H1 (cell line): Measurements from ENCODE around the gene DLK1. TPM values are rescaled to one million over a fixed set of nuclear protein-coding genes. Genes with fewer than 3 reads are reported as not detected.

Experiments used
- ASH2L ChIP-seq: fragments of 200-600, 300-600 bp; sonication (generic); IDR thresholded peaks from one replicate; pipeline ENCODE4 v1.7.1; 2017; ENCODE audit warnings: low read length
- BACH1 ChIP-seq: IDR thresholded peaks from 2 replicates; pipeline ENCODE4 v1.6.1; 2012; ENCODE audit warnings: low read length, improper control_type of control experiment
- BCL11A ChIP-seq, 2 experiments: IDR thresholded peaks; one replicate each; pipeline ENCODE4 v1.6.1; 2011; ENCODE audit warnings: low read depth in 2 of 2, low read length in 2 of 2, mild to moderate bottlenecking in 2 of 2
- CBX5 ChIP-seq: fragments of 300-800, 300-1000 bp; sonication (generic); IDR thresholded peaks from 2 replicates; pipeline ENCODE4 v1.7.1; 2016; ENCODE audit warnings: antibody characterized with exemption, low read length, low read depth
- CHD1 ChIP-seq: IDR thresholded peaks from 2 replicates; pipeline ENCODE4 v1.6.1; 2012; ENCODE audit warnings: low read depth, low read length, improper control_type of control experiment
- CREB1 ChIP-seq: IDR thresholded peaks from 2 replicates; pipeline ENCODE4 v1.6.1; 2012; ENCODE audit warnings: inconsistent platforms
- EGR1 ChIP-seq: IDR thresholded peaks from 2 replicates; pipeline ENCODE4 v1.6.1; 2011; ENCODE audit warnings: low read depth, low read length, borderline replicate concordance
- EP300 ChIP-seq, 2 experiments: IDR thresholded peaks; 1 replicate in 1 of 2; 2 replicates in 1 of 2; pipeline ENCODE4 v1.6.1; 2011 to 2012; ENCODE audit warnings: low read depth in 2 of 2, low read length in 2 of 2, mild to moderate bottlenecking in 2 of 2, borderline replicate concordance in 1 of 2, inconsistent platforms in 1 of 2, moderate library complexity in 1 of 2
- EZH2 ChIP-seq: fragments of 200-600 bp; sonication (generic); IDR thresholded peaks from 2 replicates; pipeline ENCODE4 v1.7.1; 2012; ENCODE audit warnings: low read depth, mild to moderate bottlenecking, moderate library complexity, low read length, inconsistent platforms; ENCODE audit not compliant: severe bottlenecking
- HDAC6 ChIP-seq: IDR thresholded peaks from one replicate; pipeline ENCODE4 v1.7.1; 2012; ENCODE audit warnings: low read depth, mild to moderate bottlenecking, inconsistent platforms, low read length, moderate library complexity
- JUN ChIP-seq: IDR thresholded peaks from 2 replicates; pipeline ENCODE4 v1.6.1; 2011; ENCODE audit warnings: low read depth, mild to moderate bottlenecking, improper control_type of control experiment, low read length
- JUND ChIP-seq: IDR thresholded peaks from 2 replicates; pipeline ENCODE4 v1.6.1; 2011; ENCODE audit warnings: mild to moderate bottlenecking, improper control_type of control experiment, low read length
- KDM5A ChIP-seq: fragments of 200-600 bp; IDR thresholded peaks from 2 replicates; pipeline ENCODE4 v1.7.1; 2012; ENCODE audit warnings: mild to moderate bottlenecking, low read length, inconsistent platforms, mixed read lengths
- PHF8 ChIP-seq: fragments of 200-600 bp; sonication (generic); conservative IDR thresholded peaks from 2 replicates; pipeline ENCODE4 v1.7.1; 2012; ENCODE audit warnings: low read depth, mild to moderate bottlenecking, inconsistent platforms, low read length, moderate library complexity
- POLR2AphosphoS5 ChIP-seq: IDR thresholded peaks from 2 replicates; pipeline ENCODE4 v1.6.1; 2011; ENCODE audit warnings: low read depth, low read length
- RXRA ChIP-seq: IDR thresholded peaks from 2 replicates; pipeline ENCODE4 v1.6.1; 2011; ENCODE audit warnings: low read depth, mild to moderate bottlenecking, low read length, moderate library complexity; ENCODE audit not compliant: insufficient read depth
- SAP30 ChIP-seq: fragments of 300-600 bp; sonication (generic); IDR thresholded peaks from 2 replicates; pipeline ENCODE4 v1.7.1; 2012; ENCODE audit warnings: low read length, moderate library complexity, mild to moderate bottlenecking, inconsistent platforms; ENCODE audit not compliant: insufficient read depth, insufficient replicate concordance
- SP1 ChIP-seq: IDR thresholded peaks from 2 replicates; pipeline ENCODE4 v1.6.1; 2011; ENCODE audit warnings: low read depth, low read length
- SP2 ChIP-seq: IDR thresholded peaks from 2 replicates; pipeline ENCODE4 v1.6.1; 2012; ENCODE audit warnings: mild to moderate bottlenecking, low read length, inconsistent platforms
- SP4 ChIP-seq: IDR thresholded peaks from 2 replicates; pipeline ENCODE4 v1.6.1; 2012; ENCODE audit warnings: low read length, inconsistent platforms
- TAF1 ChIP-seq: IDR thresholded peaks from 2 replicates; pipeline ENCODE4 v1.6.1; 2011; ENCODE audit warnings: mild to moderate bottlenecking, low read depth, low read length
- TAF7 ChIP-seq: optimal IDR thresholded peaks from 2 replicates; pipeline ENCODE3; 2011; ENCODE audit warnings: low read depth, mild to moderate bottlenecking, inconsistent platforms, low read length, moderate library complexity, borderline replicate concordance
- TEAD4 ChIP-seq: IDR thresholded peaks from 2 replicates; pipeline ENCODE4 v1.6.1; 2012; ENCODE audit warnings: low read depth, low read length, inconsistent platforms, mixed read lengths
- YY1 ChIP-seq: IDR thresholded peaks from 2 replicates; pipeline ENCODE4 v1.6.1; 2011; ENCODE audit warnings: low read depth, mild to moderate bottlenecking, low read length
- ZNF274 ChIP-seq: IDR thresholded peaks from 2 replicates; pipeline ENCODE4 v1.7.0; 2012; ENCODE audit warnings: low read length, borderline replicate concordance; ENCODE audit errors: extremely low read depth
- polyA plus RNA-seq, 7 experiments: library from polyadenylated mRNA; depleted of rRNA in 3 of 7; stranded (reverse) in 5 of 7; unstranded in 2 of 7; fragments of >200 nt in 5 of 7; fragments of 200-250 nt in 2 of 7; gene quantifications; 1 replicate in 5 of 7; 2 replicates in 1 of 7; 4 replicates in 1 of 7; pipeline versions ENCODE4 v1.2.1 to v1.2.3, GENCODE V29; 2011 to 2013; ENCODE audit warnings: missing spikeins in 2 of 7, mixed read lengths in 2 of 7
- total RNA-seq: library from RNA; stranded (reverse); fragmentation: NEBNext Ultra II Directional; extraction: Animal tissue kit (Norgen Biotek cat#: 25700); gene quantifications from 2 replicates; pipeline ENCODE4 v1.2.1, GENCODE V29; 2021

DLK1 gene
- total and polyA plus RNA-seq, 2 of the 8 experiments (the other 6 are each of a cell fraction or from before 2014, with no cell fraction given), result 1.3 to 2.4 TPM

DNA sequence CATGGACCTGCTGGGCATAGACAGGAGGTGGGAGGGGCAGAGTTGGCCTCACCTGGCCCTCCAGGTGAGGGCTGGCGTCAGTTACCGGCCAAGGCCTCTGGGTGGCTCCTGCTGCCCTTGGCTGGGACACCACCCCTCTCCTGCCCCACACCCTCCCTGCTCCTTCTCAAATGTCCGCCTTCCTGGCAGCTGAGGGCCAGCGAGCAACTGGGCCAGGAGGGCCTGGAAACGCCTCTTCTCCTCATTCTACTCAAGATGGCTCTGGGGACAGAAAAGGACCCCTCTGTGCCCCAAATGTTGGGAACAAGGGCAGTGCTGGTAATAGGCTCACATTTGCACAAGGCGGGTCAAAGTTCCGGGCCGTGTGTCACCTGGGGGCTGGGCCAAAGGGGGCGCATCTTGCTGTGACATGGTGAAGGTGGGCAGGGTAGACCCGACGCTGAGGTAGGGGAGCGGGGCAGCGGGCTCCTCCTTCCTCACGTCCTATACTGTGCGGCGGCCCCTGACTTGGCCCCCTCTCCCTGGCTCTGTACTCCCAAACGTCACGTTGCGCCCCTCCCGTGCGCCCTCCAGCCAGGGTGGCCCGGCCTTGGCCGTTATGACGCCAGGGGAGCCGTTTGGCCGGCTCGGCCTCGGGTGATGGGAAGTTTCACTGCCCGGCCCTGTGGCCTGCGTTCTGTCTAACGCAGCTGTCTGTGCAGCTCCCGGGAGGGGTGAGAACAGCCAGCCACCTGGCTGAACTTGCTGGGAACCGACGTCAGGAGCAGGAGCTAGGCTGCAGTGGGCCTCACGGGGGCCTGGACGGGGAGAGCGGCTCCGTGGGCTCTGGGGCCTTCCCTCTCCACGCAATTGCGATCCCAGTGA lies 18.0 kb upstream of the DLK1 start (continued):
- TF ChIP-seq EZH2, result peak; percentile 51
- 0 out of 2 replicates have a peak, but pooled peaks have one; percentile 23 for TF ChIP-seq EGR1
- no peak for TF ChIP-seq ASH2L
- no peak for TF ChIP-seq PHF8
- 0 out of 2 replicates have a peak, but pooled peaks have one; percentile 32 for TF ChIP-seq JUND
- no peak for TF ChIP-seq CBX5
- no peak for TF ChIP-seq BCL11A (IDR thresholded peaks at IDR 0.05; ENCODE audit: low read depth in 2 of 2, low read length in 2 of 2)
- 0 out of 2 replicates have a peak, but pooled peaks have one; percentile 52 for TF ChIP-seq YY1
- TF ChIP-seq CREB1, result peak; percentile 39
- TF ChIP-seq SP1, result 0 out of 2 replicates have a peak, but pooled peaks have one; percentile 42
- no peak for TF ChIP-seq KDM5A
- no peak for TF ChIP-seq TEAD4
- TF ChIP-seq SP2, result no peak
- TF ChIP-seq CHD1, result no peak
- no peak for TF ChIP-seq EP300 (IDR thresholded peaks at IDR 0.05; ENCODE audit: borderline replicate concordance in 1 of 2, low read depth in 2 of 2, low read length in 2 of 2)
- TF ChIP-seq HDAC6, result no peak
- TF ChIP-seq ZNF274, result no peak
- peak; percentile 22; the same call in 1 of the 2 replicates for TF ChIP-seq SP4
- TF ChIP-seq TAF1, result no peak
- no peak for TF ChIP-seq SAP30
- TF ChIP-seq BACH1, result no peak
- TF ChIP-seq POLR2AphosphoS5, result no peak
- TF ChIP-seq RXRA, result no peak
- no peak for TF ChIP-seq TAF7
- no peak for TF ChIP-seq JUN
